Vagina (tissue), 2 donors: ENCODE data around the gene MEP1A. TPM values are rescaled to one million over a fixed set of nuclear protein-coding genes. Genes with fewer than 3 reads are reported as not detected.
"Not testable (repeated sequence)": the region's sequence is repeated elsewhere in the genome, so short reads cannot be mapped to it uniquely, and the experiment has no call there.

Experiments
- DNase-seq, 2 donors: peaks; one replicate each; pipeline ENCODE4 v3.0.0-alpha.2; 2017; ENCODE audit errors: extremely low spot score in 2 of 2
- H3K27ac ChIP-seq: fragments of 200-600 bp; sonication (generic); one replicate; pipeline ENCODE4 v1.5.1; 2019
- H3K27me3 ChIP-seq: fragments of 200-600 bp; sonication (generic); one replicate; pipeline ENCODE4 v1.5.1; 2019
- H3K36me3 ChIP-seq, 2 donors: fragments of 200-600 bp; sonication (generic); one replicate each; pipeline ENCODE4 v1.5.1; 2017 to 2019
- H3K4me1 ChIP-seq: fragments of 200-600 bp; sonication (generic); one replicate; pipeline ENCODE4 v1.5.1; 2019
- H3K4me3 ChIP-seq, 2 donors: fragments of 200-600 bp; sonication (generic); 1 replicate in 1 of 2; 2 replicates in 1 of 2; pipeline ENCODE4 v1.5.1; 2016 to 2019
- H3K9me3 ChIP-seq: fragments of 200-600 bp; sonication (generic); one replicate; pipeline ENCODE4 v1.5.1; 2019
- POLR2A ChIP-seq, 2 donors: fragments of 450-650 bp; IDR thresholded peaks; one replicate each; pipeline ENCODE4 v1.6.1; 2017; ENCODE audit warnings: antibody characterized with exemption in 2 of 2, mild to moderate bottlenecking in 2 of 2, moderate library complexity in 2 of 2
- POLR2AphosphoS5 ChIP-seq, 2 donors: sonication (generic); formaldehyde crosslinking; IDR thresholded peaks; one replicate each; pipeline ENCODE4 v1.9.0; 2017; ENCODE audit warnings: antibody characterized with exemption in 2 of 2, mild to moderate bottlenecking in 2 of 2, low read depth in 1 of 2; ENCODE audit not compliant: insufficient read depth in 1 of 2
- intact Hi-C: fragments of 100-400 bp; cut with DNase I; formaldehyde crosslinking; loops from one replicate; pipeline ENCODE4 v1.15.1; 2023
- total RNA-seq: library from RNA; depleted of rRNA; stranded (reverse); fragments of >200 nt; gene quantifications from one replicate; pipeline ENCODE4 v1.2.3, GENCODE V29; 2016
- TF ChIP-seq, protein P1 (sequence below), 3 experiments: fragments of 450-650 bp in 2 of 3; fragments of 200-600 bp in 1 of 3; sonication (generic) in 1 of 3; IDR thresholded peaks; one replicate each; pipeline ENCODE4 v1.5.1; 2017 to 2019; ENCODE audit warnings: antibody characterized with exemption in 3 of 3, mild to moderate bottlenecking in 2 of 3, moderate library complexity in 2 of 3

The MEP1A gene
- total RNA-seq, 1 donor from 2014 or later: not detected

DNA sequence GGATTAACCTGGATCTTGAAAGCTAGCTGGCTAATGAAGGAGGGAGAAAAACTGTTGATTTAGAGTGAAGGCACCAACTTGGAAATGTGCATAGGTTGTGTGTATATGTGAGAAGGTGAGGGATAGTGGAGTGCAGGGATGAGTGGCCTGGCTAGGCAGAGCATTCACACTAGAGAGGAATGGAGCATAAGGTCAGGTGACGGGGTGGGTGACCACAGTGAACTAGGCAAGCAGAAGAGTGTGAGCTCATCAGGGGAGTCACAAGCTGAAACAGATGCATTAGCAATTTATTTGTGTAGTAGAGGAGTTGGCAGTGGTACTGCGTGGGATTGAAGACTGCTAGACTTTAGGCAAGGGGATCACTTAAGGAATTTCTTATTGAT lies 36.0 kb upstream of the MEP1A start:
- no peaks in the 10 kb centered on the region for H3K4me1 ChIP-seq
- no peak for TF ChIP-seq POLR2AphosphoS5 (IDR thresholded peaks at IDR 0.05; ENCODE audit: insufficient read depth in 1 of 2, low read depth in 1 of 2)
- TF ChIP-seq POLR2A (IDR thresholded peaks at IDR 0.05): no peak
- TF ChIP-seq, protein P1, sequence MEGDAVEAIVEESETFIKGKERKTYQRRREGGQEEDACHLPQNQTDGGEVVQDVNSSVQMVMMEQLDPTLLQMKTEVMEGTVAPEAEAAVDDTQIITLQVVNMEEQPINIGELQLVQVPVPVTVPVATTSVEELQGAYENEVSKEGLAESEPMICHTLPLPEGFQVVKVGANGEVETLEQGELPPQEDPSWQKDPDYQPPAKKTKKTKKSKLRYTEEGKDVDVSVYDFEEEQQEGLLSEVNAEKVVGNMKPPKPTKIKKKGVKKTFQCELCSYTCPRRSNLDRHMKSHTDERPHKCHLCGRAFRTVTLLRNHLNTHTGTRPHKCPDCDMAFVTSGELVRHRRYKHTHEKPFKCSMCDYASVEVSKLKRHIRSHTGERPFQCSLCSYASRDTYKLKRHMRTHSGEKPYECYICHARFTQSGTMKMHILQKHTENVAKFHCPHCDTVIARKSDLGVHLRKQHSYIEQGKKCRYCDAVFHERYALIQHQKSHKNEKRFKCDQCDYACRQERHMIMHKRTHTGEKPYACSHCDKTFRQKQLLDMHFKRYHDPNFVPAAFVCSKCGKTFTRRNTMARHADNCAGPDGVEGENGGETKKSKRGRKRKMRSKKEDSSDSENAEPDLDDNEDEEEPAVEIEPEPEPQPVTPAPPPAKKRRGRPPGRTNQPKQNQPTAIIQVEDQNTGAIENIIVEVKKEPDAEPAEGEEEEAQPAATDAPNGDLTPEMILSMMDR (IDR thresholded peaks at IDR 0.05): no peak
- DNase-seq: no peak
- no peak overlapping the region for H3K4me3 ChIP-seq
- H3K9me3 ChIP-seq: no peaks in the 10 kb centered on the region
- no peak overlapping the region for H3K27ac ChIP-seq
- no peaks in the 10 kb centered on the region for H3K27me3 ChIP-seq
- intact Hi-C loops: no loop called here
- H3K36me3 ChIP-seq: no peaks in the 10 kb centered on the region

DNA sequence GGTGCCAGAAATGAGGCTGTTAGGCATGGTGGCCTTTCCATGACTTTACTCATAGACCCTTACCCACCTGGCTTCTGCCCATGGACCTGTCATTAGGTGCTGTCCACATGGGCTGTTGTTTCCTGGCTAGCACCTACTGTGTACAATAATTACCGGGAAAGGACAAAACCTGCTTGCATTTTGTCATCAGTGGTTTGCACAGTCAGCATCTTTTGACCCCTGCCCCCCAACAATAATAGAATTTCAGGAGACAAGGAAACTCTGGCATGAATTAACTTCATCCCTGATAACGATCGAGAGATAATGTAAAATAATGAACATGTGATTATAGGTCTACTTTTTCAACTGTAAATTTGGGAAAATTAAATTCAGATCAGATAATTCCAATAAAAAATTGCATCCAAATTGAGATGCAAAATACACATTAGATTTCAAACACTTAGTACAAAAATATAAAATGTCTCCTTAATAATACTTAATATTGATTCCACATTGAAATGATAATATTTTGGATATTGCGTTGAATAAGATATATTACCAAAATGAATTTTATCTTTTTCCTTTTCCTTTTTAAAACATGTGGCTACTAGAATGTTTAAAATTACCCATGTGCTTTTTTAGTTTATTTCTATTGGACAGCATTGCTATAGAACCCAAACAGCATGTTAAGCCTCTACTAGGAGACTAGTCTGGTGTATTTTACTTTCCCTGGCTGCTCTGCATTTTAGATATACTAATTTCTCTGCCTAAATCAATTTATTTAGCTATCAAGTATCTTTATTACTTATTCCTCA lies 34.0 kb upstream of the MEP1A start:
- Histone ChIP-seq H3K27ac (no peak overlapping the region), H3K36me3 (no peaks in the 10 kb centered on the region), H3K4me1 (no peaks in the 10 kb centered on the region), H3K9me3 (no peaks in the 10 kb centered on the region), H3K4me3 (no peak overlapping the region), H3K27me3 (no peaks in the 10 kb centered on the region)
- intact Hi-C loops: no loop called here
- DNase-seq: no peak
- TF ChIP-seq, protein P1 (IDR thresholded peaks at IDR 0.05): no peak
- TF ChIP-seq POLR2A (IDR thresholded peaks at IDR 0.05): no peak
- TF ChIP-seq POLR2AphosphoS5 (IDR thresholded peaks at IDR 0.05; ENCODE audit: insufficient read depth in 1 of 2, low read depth in 1 of 2): no peak

DNA sequence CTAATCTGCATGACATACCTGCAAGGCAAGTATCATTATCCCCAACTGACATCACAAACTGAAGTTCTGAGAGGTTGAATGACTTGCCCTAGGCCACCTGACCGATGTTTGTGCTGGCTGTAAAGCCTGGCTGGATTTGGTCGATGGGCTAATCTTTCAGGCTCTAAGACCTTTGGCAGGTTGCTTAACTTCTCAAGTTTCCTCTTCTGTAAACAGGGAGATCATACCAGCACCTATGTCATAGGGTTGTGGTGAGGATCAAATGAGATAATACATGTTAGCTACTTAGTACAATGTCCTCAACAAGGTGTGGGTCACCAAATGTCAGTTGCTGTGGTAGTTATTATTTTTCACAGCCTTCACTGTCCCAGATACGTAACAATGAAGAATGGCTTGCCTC lies 32.3 kb upstream of the MEP1A start:
- Histone ChIP-seq H3K36me3 (no peaks in the 10 kb centered on the region), H3K4me3 (no peak overlapping the region), H3K27ac (no peak overlapping the region), H3K27me3 (no peaks in the 10 kb centered on the region), H3K9me3 (no peaks in the 10 kb centered on the region), H3K4me1 (no peaks in the 10 kb centered on the region)
- DNase-seq: no peak
- intact Hi-C loops: no loop called here
- TF ChIP-seq POLR2AphosphoS5 (IDR thresholded peaks at IDR 0.05; ENCODE audit: insufficient read depth in 1 of 2, low read depth in 1 of 2) (no peak), POLR2A (IDR thresholded peaks at IDR 0.05) (no peak)
- TF ChIP-seq, protein P1 (IDR thresholded peaks at IDR 0.05): no peak

DNA sequence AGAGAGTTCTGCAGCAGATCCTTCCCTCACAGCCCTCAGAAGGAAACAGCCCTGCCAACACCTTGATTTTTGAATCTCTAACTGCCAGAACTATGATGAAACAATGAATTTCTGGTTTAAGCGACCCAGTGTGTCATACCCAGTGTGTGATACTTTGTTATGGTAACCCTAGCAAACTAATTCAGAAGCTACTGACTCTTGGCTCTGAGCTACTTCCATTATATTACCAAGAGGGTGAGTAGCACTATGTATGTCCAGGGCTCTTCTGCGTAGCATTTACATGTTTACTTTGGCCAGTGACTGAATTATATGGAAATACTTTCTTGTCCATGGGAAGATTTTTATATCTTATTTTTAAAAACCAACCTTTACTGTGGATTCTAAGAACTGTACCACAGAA lies 29.7 kb upstream of the MEP1A start:
- H3K4me3 ChIP-seq: no peak overlapping the region
- intact Hi-C loops: no loop called here
- no peak overlapping the region for H3K27ac ChIP-seq
- no peaks in the 10 kb centered on the region for H3K9me3 ChIP-seq
- TF ChIP-seq POLR2A (IDR thresholded peaks at IDR 0.05) (no peak), POLR2AphosphoS5 (IDR thresholded peaks at IDR 0.05; ENCODE audit: insufficient read depth in 1 of 2, low read depth in 1 of 2) (no peak)
- TF ChIP-seq, protein P1 (IDR thresholded peaks at IDR 0.05): no peak
- DNase-seq: no peak
- no peaks in the 10 kb centered on the region for H3K36me3 ChIP-seq
- no peaks in the 10 kb centered on the region for H3K27me3 ChIP-seq
- no peaks in the 10 kb centered on the region for H3K4me1 ChIP-seq

DNA sequence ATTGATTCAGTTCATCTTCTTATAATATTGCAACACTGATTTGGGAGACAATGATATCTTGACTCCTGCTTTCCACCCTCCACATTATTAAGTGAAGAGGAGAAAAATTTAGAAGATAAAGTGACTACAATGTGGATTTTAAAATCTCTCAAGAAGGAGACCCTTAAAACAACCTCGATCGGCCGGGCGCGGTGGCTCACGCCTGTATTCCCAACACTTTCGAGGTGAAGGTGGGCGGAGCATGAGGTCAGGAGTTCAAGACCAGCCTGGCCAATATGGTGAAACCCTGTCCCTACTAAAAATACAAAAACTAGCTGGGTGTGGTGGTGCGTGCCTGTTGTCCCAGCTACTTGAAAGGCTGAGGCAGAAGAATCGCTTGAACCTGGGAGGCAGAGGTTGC lies 28.9 kb upstream of the MEP1A start:
- DNase-seq, H3K4me1 ChIP-seq, H3K9me3 ChIP-seq, H3K36me3 ChIP-seq, H3K4me3 ChIP-seq, intact Hi-C loops, H3K27me3 ChIP-seq, H3K27ac ChIP-seq: not testable (repeated sequence)
